DMS114 treated with DMSO at 0.1 percent for 48 hours (cell line): ENCODE measurements around the gene MEG3.
"Not testable (repeated sequence)": the region's sequence is repeated elsewhere in the genome, so short reads cannot be mapped to it uniquely, and the experiment has no call there.

ENCODE experiments used
- DNase-seq: peaks from one replicate; lab custom pipeline; 2025; ENCODE audit not compliant: unreplicated experiment; lab: John Stamatoyannopoulos, UW

The MEG3 gene

DNA sequence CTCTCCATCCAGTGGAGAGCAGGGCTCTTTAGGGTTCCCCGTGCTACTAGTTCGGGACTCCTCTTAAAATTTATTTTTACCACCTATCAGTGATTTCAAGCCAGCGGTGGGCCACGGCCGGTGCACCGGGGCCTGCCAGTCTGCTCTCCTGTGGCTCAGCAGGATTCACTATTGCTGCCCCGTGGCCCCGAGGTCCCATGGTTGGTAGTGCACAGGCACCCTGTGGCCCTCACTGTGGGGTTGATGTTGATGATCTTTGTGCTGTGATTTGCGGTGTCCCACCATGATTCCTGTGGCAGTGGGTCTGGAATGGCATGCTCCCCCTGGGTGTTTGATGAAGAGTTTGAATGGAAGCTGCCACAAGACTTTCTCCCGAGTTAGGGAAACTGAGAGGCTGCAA is 12.6 kb upstream of the MEG3 start:
- DNase-seq = no peak

DNA sequence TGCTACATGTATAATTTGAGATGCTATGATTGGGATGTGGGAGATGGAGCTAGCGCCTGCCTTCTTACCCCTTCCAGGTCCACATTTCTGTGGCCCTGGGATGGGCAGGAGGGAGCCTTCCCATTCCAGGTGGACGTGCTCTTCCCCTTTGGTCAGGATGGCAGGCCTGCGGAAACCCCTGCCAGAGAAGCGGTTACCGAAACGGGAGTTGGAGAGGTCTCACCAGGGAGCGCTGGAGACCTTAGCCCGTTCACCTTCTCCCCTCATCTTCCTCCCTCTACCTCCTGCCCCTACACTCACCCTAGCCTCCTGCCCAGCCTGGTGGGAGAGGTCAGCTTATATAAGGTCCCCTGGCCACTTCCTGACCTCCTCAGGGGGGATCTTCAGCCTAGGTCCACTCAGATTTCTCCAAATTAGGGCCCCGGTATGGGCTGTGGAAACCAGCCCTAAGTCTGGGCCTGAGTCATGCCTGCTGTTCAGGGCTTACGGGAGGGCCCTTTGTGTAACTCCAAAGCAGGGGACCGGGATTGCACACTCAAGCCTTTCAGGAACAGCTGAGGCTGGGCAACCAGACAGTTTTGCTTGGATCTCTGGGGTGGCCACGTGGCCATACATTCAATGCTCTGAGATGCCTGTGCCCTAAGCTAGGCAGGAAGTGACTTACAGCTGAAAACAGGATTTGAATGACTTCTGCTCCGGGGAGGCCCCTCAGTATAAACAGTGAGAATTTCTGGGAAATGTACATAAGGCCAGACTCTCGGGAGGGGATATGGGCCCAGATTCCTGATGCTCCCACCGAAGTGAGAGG is 10.2 kb upstream of the MEG3 start:
- no peak for DNase-seq

DNA sequence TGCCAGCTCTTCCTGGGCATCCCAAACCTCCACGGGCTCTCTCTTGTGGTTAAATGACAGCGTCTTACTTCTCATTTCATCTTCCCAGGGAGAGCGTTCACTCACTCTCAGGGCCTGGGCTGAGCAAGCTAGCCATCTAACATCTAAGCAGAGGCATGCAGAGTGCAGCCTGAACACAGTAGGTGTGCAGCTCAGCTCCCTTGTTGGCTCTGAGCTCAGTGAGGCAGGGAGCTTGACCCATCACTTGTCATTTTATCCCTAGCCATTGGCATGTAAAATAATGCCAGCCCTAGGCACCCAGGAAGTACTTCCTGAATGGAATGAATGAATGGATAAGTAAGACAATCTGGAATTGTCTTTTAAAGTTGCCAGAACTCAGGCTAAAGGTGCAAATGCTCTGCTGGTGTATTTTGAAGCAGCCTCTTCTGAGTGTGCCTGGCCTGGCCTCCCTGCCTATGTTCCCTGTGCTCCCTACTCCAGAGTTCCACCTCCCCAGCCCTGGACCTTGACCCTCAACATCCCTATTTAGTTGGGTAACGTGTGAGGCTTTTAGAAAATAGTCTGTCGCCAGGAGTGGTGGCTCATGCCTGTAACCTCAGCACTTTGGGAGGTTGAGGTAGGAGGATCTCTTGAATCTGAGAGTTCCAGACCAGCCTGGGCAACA is 9.5 kb upstream of the MEG3 start:
- no peak for DNase-seq

- DNase-seq = no peak
Observed at GRCh38 chr14:100816950-100817901, 8.7 kb upstream of the MEG3 start.

- no peak for DNase-seq
Observed at GRCh38 chr14:100818221-100818699, 7.7 kb upstream of the MEG3 start.

DNA sequence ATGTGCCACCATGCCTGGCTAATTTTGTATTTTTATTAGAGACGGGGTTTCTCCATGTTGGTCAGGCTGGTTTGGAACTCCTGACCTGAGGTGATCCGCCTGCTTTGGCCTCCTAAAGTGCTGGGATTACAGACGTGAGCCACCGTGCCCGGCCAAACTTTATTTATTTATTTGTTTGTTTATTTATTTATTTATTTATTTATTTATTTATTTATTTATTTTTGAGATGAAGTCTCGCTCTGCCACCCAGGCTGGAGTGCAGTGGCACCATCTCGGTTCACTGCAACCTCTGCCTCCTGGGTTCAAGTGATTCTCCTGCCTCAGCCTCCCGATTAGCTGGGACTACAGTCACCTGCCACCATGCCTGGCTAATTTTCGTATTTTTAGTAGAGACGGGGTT is 7.0 kb upstream of the MEG3 start:
- not testable (repeated sequence) for DNase-seq

DNA sequence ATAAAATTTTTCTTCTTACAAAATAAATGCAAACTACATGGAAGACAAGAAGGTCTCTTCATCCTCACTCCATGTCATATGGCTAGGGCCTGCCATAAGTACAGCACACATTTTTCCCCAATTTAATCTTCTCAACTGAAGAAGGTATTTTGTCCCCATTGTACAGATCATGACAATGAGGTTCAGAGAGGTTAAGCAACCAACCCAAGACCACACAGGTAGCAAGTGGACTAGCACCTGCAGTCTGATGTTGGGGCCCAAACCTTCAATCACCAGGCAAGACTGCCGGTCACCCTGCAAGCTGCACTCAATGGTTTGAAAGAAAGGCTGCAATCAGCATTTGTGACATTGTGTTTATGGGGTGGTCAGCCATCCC is 6.5 kb upstream of the MEG3 start:
- no peak for DNase-seq

GRCh38 chr14:100819829-100820475 is 6.0 kb upstream of the MEG3 start:
- DNase-seq = no peak

GRCh38 chr14:100820957-100821356 is 5.0 kb upstream of the MEG3 start:
- DNase-seq = no peak

- no peak for DNase-seq
Observed at GRCh38 chr14:100822013-100822412, 3.9 kb upstream of the MEG3 start.

GRCh38 chr14:100822532-100823296 is 3.2 kb upstream of the MEG3 start:
- DNase-seq = no peak

DNA sequence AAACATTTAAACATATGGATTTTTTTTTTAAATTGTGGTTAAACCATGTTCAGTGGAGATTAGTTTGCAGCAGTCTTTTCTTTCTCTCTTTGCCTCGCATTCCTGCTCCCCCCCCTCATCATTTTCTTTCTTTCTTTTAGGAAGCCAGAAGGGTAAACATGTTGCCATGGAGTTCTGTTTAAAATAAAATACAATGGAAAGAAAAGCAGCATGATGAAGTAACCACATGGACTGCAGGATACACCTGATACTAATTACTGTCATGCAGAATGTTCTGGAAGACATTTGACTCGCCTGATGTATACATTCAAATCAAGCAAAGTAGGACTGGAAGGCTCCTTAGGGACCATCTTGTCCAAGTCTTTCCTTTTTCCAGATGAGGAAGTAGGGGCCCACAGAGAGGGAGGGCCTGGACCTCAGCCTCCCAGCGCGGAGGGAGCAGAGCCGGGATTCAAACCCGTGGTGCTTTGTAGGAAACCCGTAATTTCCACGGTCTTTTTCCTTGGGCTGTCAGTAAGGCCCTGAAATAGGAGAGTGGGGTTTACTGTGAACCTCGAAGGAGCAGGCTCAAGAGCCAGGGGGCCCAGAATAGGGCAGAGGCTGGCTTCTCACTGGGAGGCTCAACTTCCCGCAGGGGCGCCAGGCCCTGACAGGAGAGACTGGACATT is 2.4 kb upstream of the MEG3 start:
- DNase-seq = no peak

GRCh38 chr14:100824091-100824551 is 1.8 kb upstream of the MEG3 start:
- DNase-seq = no peak

GRCh38 chr14:100824901-100825712 is 811 bp upstream of the MEG3 start:
- no peak for DNase-seq

- no peak for DNase-seq
Observed at GRCh38 chr14:100826391-100827100, 628 bp downstream of the MEG3 start.

- DNase-seq = no peak
Observed at GRCh38 chr14:100827101-100828021, 1.4 kb downstream of the MEG3 start.
